Measurements from ENCODE around the gene GAGE10.

- no peak for TF ChIP-seq CTCF (IDR thresholded peaks at IDR 0.05)
- no peak for TF ChIP-seq POLR2A (IDR thresholded peaks at IDR 0.05)
Observed at GRCh38 chrX:49270249-49270921, 33.1 kb upstream of the GAGE10 start.
